ENCODE results near the gene LMBR1. TPM values are rescaled to one million over a fixed set of nuclear protein-coding genes. Genes with fewer than 3 reads are reported as not detected.

LMBR1 gene
- polyA plus RNA-seq, 2 donors, result 4.4 to 7.0 TPM

DNA sequence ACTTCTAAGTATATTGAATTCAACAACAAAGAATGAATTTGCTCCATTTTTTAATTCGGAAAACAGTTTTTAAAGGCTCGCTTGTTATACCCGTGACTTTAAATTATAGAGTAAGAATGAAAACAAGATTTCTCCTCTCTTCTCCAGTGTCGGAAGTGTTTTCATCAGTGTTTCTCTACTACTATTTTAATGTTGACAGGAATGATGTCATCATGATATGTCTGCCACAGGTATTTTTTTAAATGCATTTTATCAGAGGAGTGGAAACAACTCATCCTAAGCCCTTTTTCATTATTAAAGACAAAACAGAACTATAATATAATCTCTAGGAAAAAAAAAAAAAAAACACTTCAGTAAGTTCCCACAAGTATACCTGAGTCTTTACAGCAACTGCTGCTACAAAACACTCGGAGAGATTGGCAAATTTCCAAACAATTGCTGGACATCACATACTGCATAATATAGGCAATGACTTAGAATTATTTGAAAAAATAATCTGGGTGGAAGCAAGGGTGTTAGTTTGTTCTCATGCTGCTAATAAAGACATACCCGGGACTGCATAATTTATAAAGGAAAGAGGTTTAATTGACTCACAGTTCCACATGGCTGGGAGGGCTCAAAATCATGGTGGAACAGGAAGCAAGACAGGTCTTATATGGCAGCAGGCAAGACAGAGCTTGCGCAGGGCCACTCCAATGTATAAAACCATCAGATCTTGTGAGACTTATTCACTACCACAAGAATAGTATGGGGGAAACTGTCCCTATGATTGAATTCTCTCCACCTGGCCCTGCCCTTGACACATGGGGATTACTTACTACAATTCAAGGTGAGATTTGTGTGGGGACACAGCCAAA, 257.2 kb downstream of the LMBR1 start:
- Histone ChIP-seq H3K4me3 (ENCODE audit: low read depth in 1 of 2, low read length in 2 of 2) (no peak overlapping the region), H3K9me3 (ENCODE audit: control insufficient read depth in 2 of 2, insufficient read depth in 1 of 2, low read depth in 1 of 2, low read length in 1 of 2) (peaks cover 0 to 7% of the 10 kb centered on the region in 2 donors), H3K4me1 (ENCODE audit: control insufficient read depth in 2 of 2, insufficient read depth in 2 of 2, low read length in 1 of 2) (no peaks in the 10 kb centered on the region), H3K36me3 (ENCODE audit: control insufficient read depth in 2 of 2, insufficient read depth in 2 of 2, low read length in 1 of 2) (no peaks in the 10 kb centered on the region), H3K27me3 (ENCODE audit: control insufficient read depth in 1 of 2, insufficient read depth in 2 of 2, low read length in 2 of 2) (no peaks in the 10 kb centered on the region), H3K27ac (ENCODE audit: low read depth in 2 of 2, low read length in 1 of 2) (no peak overlapping the region)
- 84 to 86% methylated on average over 7 of the region's 7 CpGs for WGBS, 2 donors

DNA sequence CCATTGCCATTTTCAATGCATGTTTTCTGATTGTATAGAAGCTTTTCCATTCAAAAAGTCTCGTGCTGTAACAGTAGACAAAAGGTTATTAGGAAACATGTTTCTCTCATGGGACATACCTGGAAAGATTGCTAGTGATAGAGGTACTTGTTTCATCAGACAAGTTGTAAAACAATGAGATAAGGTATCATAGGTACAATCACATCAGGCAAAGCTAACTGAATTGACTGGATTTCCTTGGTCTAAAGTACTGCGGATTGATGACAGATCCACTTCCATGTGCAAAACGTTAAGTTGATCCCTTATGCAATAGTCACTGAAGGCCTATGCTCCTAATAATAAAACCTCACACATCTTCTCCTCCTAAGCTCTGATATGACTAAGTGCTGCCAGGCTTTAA, 258.9 kb downstream of the LMBR1 start:
- Histone ChIP-seq H3K36me3 (ENCODE audit: control insufficient read depth in 2 of 2, insufficient read depth in 2 of 2, low read length in 1 of 2) (no peaks in the 10 kb centered on the region), H3K27ac (ENCODE audit: low read depth in 2 of 2, low read length in 1 of 2) (no peak overlapping the region), H3K4me1 (ENCODE audit: control insufficient read depth in 2 of 2, insufficient read depth in 2 of 2, low read length in 1 of 2) (no peaks in the 10 kb centered on the region), H3K27me3 (ENCODE audit: control insufficient read depth in 1 of 2, insufficient read depth in 2 of 2, low read length in 2 of 2) (no peaks in the 10 kb centered on the region), H3K4me3 (ENCODE audit: low read depth in 1 of 2, low read length in 2 of 2) (no peak overlapping the region), H3K9me3 (ENCODE audit: control insufficient read depth in 2 of 2, insufficient read depth in 1 of 2, low read depth in 1 of 2, low read length in 1 of 2) (peaks cover 0 to 3% of the 10 kb centered on the region in 2 donors)
- 69 to 74% methylated on average over 3 of the region's 3 CpGs for WGBS, 2 donors

DNA sequence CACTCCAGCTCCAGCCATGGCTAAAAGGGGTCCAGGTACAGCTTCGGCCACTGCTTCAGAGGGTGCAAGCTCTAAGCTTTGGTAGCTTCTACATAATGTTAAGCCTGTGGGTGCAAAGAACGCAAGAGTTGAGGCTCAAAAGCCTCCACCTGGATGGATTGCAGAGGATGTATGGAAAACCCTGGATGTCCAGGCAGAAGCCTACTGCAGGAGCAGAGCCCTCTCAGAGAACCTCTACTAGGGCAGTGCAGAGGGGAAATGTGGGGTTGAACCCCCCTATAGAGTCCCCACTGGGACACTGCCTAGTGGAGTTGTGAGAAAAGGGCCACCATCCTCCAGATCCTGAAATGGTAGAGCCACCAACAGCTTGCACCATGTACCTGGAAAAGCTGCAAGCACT, 263.1 kb downstream of the LMBR1 start:
- Histone ChIP-seq H3K27ac (ENCODE audit: low read depth in 2 of 2, low read length in 1 of 2) (no peak overlapping the region), H3K4me3 (ENCODE audit: low read depth in 1 of 2, low read length in 2 of 2) (no peak overlapping the region), H3K36me3 (ENCODE audit: control insufficient read depth in 2 of 2, insufficient read depth in 2 of 2, low read length in 1 of 2) (no peaks in the 10 kb centered on the region), H3K9me3 (ENCODE audit: control insufficient read depth in 2 of 2, insufficient read depth in 1 of 2, low read depth in 1 of 2, low read length in 1 of 2) (peaks cover 0 to 3% of the 10 kb centered on the region in 2 donors), H3K27me3 (ENCODE audit: control insufficient read depth in 1 of 2, insufficient read depth in 2 of 2, low read length in 2 of 2) (no peaks in the 10 kb centered on the region), H3K4me1 (ENCODE audit: control insufficient read depth in 2 of 2, insufficient read depth in 2 of 2, low read length in 1 of 2) (no peaks in the 10 kb centered on the region)
- WGBS, 2 donors, result 91 to 96% methylated on average over 2 of the region's 2 CpGs

- no peaks in the 10 kb centered on the region for H3K27me3 ChIP-seq (ENCODE audit: control insufficient read depth in 1 of 2, insufficient read depth in 2 of 2, low read length in 2 of 2)
- H3K4me3 ChIP-seq (ENCODE audit: low read depth in 1 of 2, low read length in 2 of 2), result no peak overlapping the region
- H3K4me1 ChIP-seq (ENCODE audit: control insufficient read depth in 2 of 2, insufficient read depth in 2 of 2, low read length in 1 of 2), result no peaks in the 10 kb centered on the region
- no peak overlapping the region for H3K27ac ChIP-seq (ENCODE audit: low read depth in 2 of 2, low read length in 1 of 2)
- no peaks in the 10 kb centered on the region for H3K36me3 ChIP-seq (ENCODE audit: control insufficient read depth in 2 of 2, insufficient read depth in 2 of 2, low read length in 1 of 2)
- H3K9me3 ChIP-seq (ENCODE audit: control insufficient read depth in 2 of 2, insufficient read depth in 1 of 2, low read depth in 1 of 2, low read length in 1 of 2), result peaks cover 0 to 3% of the 10 kb centered on the region in 2 donors
These were observed 264.4 kb downstream of the LMBR1 start for GRCh38 chr7:156628562-156628961.

Other genes starting within 250 kb of the LMBR1 start
- 1 to 10 TPM; 7.0 to 9.2 TPM for gene NOM1, start 56.5 kb upstream of the LMBR1 start, polyA plus RNA-seq
- under 1 TPM; 0.06 to 0.08 TPM for gene MNX1, start 117.5 kb upstream of the LMBR1 start, polyA plus RNA-seq
- 10 to 100 TPM; 12.6 to 23.0 TPM for gene UBE3C, start 245.7 kb upstream of the LMBR1 start, polyA plus RNA-seq